Activated CD8-positive, alpha-beta memory T cell treated with anti-CD3 and anti-CD28 coated beads for 36 hours (primary cell): Measurements from ENCODE around the gene PKHD1. TPM values are rescaled to one million over a fixed set of nuclear protein-coding genes. Genes with fewer than 3 reads are reported as not detected.

ENCODE experiments used
- CTCF ChIA-PET: fragments of 350-600 bp; sonication (Branson Sonifier 250); formaldehyde crosslinking; loops from one replicate; lab custom pipeline; 2021; ENCODE audit warnings: antibody characterized with exemption; lab: Charles Lee
- POLR2A ChIA-PET: fragments of 350-600 bp; sonication (Branson Sonifier 250); formaldehyde crosslinking; loops from one replicate; lab custom pipeline; 2021; ENCODE audit warnings: antibody characterized with exemption; lab: Charles Lee
- total RNA-seq, 2 experiments: library from RNA; stranded (reverse); gene quantifications; one replicate each; pipeline ENCODE4 v1.2.3, GENCODE V29; 2021

Gene PKHD1
- total RNA-seq, 2 experiments from 2014 or later, result not detected

DNA sequence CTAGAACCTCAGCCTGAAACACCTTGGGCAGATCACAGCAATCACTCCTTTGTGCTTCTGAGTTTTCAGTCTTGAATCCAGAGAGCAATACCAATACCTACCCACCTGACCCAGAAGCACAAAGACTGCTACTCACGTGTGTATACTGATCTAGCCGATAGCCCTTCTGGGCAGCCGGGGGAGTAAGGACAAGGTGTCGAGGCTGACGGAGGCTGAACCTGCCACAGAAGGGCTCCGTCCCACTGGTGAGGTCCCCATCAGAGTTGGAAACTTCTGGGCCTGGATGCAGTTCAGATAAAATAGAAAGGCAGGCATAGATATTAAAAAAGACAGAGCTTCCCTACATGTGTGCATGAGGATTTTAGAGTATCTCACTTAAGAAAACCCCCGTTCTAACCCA, 32.0 kb downstream of the PKHD1 start:
- CTCF ChIA-PET, result no interaction called here
- POLR2A ChIA-PET, result interaction anchor here (0.5 kb wide), 1 partner anchor 29 kb away, joined by 5 read pairs; no protein-coding TSS in a partner anchor

DNA sequence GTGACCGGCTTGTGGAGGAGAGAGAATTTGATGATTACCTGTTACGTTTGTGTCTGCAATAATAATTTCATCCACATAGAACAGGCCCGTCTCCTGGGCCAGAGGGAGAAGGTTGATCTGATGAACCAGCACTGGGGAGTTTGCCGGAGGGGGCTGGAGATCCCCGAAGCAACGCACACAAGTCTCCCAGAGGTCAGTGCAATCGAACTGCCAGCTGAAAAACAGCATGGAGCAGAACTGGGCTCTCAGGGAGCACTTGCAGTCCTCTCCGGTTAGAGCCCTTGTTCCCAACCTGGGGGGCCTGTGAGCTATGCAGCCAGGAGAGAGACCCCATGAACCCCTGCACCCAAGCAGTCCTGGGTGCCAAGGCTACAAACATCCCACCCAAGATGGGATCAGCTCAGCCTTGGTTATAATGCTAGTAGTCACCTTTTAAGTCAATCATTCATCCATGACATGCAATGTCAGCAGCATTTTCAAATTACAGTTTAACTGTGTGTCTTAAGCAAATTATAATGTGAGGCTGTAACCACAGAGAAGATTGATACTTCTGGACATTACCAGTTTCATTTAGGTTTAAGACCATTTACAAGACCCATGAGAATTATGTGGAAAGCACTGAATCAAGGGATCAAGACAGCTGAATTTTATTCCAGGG, 34.2 kb downstream of the PKHD1 start:
- POLR2A ChIA-PET, result interaction anchor here (0.5 kb wide), 1 partner anchor 367 kb away, joined by 3 read pairs; the partner anchor contains the start of gene EFHC1
- CTCF ChIA-PET, result interaction anchor here (1.0 kb wide), 1 partner anchor 14 kb away, joined by 3 read pairs; no protein-coding TSS in a partner anchor

DNA sequence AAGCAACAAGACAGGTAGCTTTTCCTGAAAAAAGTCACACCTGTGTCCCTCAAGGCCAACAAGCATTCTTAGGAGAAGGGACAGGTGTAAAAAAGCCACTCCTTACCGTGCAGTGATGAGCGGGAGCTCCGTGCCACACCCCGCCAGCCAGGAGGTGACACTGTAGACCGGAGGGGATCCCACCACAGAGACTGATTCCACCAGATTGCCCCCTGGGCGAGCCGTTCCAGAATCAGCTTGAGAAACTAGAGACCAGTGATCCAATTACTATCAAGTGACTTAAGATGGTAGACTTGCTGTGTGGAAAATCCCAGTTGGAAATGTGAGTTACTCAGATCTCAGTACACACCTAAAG, 37.4 kb downstream of the PKHD1 start:
- POLR2A ChIA-PET, result no interaction called here
- CTCF ChIA-PET, result interaction anchor here (1.0 kb wide), 1 partner anchor 12 kb away, joined by 3 read pairs; no protein-coding TSS in a partner anchor

DNA sequence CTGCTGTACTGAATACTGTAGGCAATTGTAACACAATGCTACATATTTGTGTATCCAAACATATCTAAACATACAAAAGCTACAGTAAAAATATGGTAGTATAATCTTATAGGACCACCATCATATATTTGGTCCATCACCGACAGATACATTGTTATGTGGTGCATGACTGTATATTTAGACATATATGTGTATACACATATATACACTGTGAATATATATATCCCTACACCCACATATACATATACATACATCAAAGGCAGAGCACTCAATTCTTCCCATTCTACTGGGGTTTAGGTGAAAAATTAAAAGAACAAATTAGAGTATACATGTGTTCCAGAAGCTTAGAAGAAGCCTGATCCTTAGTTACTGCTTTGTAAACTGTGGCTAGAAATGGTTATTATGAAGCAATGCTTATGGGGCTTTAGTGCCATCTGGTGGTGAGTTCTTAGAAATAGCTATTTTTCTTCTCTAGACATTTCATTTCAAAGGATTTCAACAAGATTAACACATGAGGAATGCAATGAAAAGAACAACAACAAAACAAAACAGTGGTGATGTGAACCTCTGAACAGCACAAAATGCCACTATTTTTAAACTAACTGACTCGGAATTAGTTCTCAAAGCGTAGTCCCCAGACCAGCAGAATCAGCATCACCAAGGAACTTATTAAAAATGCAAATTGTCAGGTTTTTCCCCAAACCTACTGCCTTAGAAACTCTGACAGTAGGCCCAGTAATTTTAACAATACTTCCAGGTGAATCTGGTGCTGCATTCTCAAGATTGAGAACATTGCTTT, 38.0 kb downstream of the PKHD1 start:
- CTCF ChIA-PET, result interaction anchor here (1.0 kb wide), 1 partner anchor 12 kb away, joined by 3 read pairs; no protein-coding TSS in a partner anchor

DNA sequence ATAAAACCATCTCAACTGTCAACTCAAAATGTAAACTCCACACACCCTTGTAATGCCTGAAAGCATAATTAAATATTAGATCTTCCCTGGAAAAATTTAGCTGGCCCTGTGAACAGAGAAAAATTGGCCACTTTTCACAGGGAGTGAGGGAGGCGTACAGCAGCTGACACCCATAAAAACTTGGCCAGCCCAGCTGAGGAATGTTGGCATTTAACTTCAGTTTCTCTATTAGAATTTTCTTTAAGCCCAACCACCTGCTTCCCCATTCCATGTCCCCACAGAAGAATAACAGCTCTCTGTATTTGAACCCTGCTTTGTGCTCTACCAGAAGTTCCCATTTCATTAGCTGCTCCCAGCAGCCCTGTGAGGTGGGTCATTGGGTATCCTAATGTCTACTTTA, 41.0 kb downstream of the PKHD1 start:
- CTCF ChIA-PET, result no interaction called here
- POLR2A ChIA-PET, result no interaction called here

More for the DNA sequence above, 38.0 kb downstream of the PKHD1 start:
- POLR2A ChIA-PET, result no interaction called here

DNA sequence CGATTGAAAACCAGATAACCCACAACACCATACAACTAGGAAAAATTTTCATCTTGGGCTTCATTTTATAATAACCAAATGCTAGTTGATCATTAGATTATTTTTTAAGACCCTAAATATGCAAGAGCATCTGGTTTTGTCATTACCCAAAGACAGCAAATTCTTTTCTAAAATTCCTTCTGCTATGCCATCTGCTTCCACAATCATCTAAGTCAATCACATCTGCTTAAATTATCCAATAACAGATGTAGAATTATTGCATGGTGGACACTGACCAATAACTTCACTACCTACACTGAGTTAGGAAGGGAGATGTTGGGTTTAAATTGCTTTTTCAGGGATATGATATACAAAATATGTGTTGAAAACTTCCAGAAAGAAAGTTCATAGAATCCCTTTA, 41.9 kb downstream of the PKHD1 start:
- CTCF ChIA-PET, result no interaction called here
- POLR2A ChIA-PET, result no interaction called here

DNA sequence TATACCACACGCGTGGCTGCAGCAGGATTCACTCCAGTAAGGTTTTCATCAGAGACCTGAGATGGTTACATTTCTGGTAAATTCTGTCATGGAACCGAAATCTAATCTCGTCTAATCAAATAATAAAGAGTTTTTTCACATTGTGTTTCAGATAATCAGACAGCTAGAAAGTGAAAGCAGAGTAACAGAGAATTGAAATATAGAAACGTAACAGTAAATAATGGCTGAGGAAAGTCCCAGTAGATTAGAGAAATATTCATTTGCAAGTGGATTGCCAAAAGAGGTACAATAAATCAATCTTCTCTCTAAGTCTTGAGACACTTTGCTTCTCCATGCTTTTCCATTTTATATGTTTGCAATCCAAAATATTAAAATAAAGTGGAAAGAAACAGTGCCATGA, 42.4 kb downstream of the PKHD1 start:
- POLR2A ChIA-PET, result no interaction called here
- CTCF ChIA-PET, result no interaction called here

DNA sequence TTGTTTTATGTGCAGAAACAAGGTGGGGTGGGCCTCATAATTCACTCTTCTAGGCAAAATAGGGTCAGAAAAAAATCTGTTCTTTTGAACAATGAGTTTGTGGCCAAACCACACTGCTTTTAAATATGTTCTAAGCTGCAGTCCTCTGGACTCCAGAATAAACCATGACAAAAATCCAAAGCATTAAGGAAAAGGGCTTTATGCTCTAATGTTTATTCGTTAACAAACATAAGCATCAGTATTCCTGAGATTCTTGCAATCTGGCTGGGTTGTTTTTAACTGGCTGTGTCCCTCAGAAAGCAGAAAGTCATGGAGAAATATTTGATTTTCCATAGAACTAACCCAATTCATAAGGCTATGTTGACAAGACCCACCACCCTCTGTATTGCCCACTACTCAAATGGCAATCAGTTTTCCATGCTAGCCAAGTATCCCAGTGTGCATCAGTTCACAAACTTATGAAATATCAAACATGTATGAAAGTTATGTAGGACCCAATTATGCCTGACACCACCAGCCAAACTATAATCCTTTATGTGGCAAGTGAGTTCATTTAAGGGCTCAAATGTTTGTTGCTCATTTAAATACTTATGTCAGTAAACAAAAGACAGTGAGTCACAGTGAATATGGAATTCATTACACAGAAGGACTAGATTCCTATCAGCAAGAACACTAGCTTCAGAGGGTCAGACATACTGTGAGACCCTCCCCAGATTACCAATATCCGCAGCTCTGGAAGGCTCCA, 45.1 kb downstream of the PKHD1 start:
- ChIA-PET CTCF (no interaction called here), POLR2A (no interaction called here)

DNA sequence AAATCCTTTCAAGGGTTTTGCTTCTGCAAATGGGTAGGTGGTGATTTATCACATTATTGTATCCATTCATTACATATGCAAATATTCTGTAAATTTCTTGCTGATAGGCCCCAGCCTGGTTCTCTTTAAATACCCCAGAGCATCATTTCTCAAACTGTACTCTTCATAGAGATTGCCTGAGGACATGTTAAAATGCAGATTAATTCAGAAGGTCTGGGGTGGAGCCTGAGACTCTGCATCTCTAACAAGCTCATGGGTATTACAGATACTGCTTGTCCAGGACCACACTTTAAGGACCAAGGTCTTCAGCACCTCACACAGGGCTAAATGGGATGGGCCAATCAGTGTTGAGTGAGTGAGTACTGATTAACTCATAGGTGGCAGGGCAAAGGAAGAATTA, 46.3 kb downstream of the PKHD1 start:
- CTCF ChIA-PET, result no interaction called here

DNA sequence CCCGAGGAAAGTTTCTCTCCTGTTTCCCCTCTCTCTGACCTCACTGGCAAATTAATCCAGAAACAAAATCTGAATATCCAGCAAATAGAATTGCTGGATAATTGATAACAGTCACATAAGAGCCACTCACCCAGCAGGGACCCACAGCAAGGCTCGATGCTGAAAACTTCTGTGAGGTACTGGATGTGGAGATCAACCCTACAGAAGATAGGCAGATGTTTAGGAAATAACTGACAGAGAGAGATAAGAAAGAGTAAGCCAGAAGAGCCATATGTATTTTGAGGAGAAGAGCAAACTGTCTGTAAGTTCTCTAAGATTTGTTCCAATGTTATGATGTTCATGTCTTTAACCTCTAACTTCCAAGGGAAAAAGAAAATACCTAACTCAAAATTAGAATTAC, 59.7 kb downstream of the PKHD1 start:
- ChIA-PET CTCF (no interaction called here), POLR2A (no interaction called here)

More for the DNA sequence above, 46.3 kb downstream of the PKHD1 start:
- POLR2A ChIA-PET, result no interaction called here

DNA sequence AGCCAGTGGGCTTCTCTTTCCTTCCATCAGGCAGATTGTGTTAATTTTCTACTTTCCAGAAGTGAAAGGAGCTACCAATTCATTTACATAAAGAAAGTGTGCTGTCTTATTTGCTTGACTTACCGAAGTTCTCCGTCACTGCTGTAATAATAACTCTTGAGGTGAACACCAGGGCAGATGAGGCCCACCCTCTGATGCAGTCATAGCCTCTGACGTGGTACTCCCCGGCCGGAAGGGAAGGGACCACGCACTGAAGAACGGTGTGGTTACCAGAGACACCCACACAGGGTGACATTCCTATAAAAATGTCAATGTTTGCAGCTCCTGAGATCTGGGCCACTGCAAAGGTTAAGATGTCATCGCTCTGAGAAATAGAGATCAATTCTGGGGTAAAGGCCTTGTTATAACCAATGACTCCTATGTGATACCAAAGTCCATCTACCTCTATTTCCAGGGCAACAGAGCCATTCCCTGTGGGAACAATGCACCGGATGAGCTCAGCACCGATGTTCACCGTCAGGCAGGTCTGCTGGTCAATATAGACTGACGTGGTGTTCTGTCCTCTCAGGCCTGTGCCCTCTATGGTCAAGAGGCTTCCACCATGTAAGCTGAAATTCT, 62.9 kb downstream of the PKHD1 start:
- ChIA-PET POLR2A (no interaction called here), CTCF (no interaction called here)

DNA sequence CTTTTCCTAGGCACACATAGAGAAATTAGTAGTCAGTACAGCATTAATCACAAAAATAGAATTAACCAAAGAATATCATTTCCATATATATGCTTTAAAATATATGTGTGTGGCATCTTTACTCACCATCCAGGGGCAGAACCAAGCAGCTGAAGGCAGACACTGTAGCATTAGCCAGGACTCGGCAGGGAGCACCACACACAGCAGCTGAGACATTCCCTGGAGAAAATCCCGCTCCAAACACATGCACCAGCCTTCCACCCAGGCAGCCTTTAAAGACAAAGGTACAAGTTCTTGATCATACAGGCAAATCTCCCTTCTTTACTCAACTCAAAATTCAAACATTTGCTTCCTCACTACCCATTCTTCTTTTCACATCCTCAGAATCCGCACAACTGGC, 64.7 kb downstream of the PKHD1 start:
- POLR2A ChIA-PET, result no interaction called here
- CTCF ChIA-PET, result interaction anchor here (1.0 kb wide), 1 partner anchor 9 kb away, joined by 3 read pairs; no protein-coding TSS in a partner anchor

DNA sequence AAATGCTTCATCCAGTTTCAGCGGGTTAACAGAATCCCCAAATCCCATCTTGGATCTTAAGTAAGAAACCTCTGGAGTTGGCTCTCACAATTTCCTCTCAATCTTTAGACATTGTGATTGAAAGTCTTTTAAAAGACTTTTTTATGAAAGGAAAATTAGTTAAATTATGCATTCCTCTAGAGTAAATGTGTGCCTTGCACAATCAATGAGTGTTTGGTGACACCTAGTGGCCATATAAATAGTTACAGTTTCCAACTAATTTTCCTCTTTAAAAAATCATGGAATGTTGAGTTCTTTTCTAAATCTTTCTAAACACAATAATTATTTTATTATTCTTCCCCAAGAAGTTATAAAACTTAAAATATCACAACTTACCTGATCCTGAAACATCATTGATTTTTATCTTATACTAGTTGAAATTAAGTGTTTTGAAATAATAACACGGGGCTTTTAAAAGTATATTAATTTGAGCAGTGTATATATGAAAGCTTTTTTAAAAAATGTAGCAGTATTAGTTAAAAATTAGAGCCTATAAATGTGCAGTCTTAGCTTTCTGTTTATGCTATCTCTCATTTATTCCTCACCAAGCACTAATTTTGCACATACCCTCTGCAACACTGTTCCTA, 66.4 kb downstream of the PKHD1 start:
- ChIA-PET POLR2A (no interaction called here), CTCF (no interaction called here)

DNA sequence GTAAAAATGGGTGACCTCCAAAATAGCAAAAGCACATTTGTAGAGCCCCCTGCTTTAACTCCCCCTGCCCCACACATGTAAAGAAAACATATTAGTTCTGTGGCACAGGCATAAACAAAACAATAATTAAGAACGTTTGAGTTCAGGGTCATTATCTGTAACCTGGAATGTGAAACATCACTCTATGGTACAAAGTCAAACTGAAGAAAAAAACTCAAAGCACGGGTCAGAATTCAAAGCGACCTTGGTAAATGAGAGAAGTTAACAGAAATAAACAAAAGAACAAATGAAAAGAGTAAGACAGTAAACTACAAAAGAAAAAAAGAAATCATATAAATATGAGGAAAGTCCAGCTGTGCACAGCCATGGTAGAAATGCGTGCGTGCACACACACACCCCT, 67.5 kb downstream of the PKHD1 start:
- CTCF ChIA-PET, result interaction anchor here (1.8 kb wide), 1 partner anchor 9 kb away, joined by 4 read pairs; no protein-coding TSS in a partner anchor
- POLR2A ChIA-PET, result no interaction called here

DNA sequence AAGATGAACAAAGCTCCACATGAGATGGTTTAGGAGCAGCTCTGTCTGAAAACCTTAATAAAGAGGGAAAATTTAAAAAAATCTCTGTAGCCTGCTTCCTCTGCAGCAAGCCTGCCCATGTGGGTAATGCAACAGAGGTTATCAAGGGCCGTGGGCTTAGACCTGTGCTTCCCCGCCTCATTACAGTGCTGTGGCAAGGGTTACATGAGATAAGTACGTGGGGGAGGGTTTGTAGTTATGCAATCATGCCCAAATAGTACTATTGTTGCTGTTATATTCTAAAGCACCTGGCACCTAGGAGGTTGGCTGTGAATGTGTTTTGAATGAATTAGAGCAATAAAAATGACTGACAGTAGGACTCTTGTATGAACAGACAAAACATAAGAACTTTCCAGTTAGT, 68.3 kb downstream of the PKHD1 start:
- ChIA-PET CTCF (interaction anchor here (1.8 kb wide), 1 partner anchor 10 kb away, joined by 4 read pairs; no protein-coding TSS in a partner anchor), POLR2A (no interaction called here)

DNA sequence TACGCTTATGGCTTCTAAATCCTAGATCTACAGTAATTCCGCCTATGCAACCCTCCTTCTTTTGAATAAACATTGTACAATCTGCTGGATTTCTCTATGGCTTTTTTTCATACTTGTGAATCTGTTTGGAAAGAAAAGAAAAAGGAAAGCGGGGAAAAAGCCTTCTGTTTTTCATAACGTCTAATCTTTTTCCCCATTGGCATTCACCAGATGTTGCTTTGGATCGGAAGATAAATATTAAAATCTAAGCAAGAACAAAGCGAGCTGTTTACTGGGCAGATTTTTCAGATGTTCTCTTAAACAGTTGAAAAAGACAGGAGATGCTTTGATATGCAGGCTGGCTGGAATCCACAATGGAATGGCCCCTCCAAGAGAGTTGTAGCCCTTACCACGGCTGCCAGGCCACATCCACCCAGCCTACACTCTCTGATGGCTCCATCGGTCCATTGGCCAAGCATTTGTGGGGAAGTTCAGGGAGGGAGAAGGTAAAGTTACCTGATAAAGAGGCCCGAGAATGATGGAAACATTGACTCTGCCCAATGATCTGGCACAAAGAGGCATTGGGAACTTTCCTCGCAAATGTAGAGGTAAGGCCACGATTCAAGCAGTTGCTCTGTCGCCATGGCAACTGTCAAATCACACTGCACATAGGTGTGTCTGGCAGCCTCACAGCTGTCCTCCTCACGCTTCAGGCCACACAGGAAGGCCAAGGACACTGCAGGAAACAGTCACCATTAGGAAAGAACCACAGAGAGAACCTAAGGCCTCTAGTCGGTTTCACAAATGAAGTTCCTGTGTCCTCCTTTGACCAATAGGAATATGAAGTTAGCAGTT, 70.3 kb downstream of the PKHD1 start:
- ChIA-PET CTCF (no interaction called here), POLR2A (no interaction called here)

DNA sequence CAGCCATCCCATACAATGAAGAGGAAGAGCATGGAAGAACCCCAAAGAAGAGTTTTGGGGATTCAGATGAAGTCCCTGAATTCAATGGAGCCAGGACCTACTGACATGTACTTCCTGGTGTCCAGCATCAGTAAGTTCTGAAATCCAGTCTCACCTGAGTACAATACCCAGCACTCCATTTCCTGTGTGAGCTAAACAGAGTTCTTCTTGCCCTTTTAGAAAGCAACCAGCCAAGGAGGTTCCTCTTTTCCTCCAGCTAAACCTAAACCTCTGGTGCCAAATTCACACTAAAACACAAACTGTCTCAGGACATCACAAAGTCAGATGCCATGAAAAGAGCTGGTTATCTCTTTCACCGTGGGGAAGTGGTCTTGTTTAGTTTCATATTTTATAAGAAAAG, 71.5 kb downstream of the PKHD1 start:
- ChIA-PET CTCF (no interaction called here), POLR2A (no interaction called here)

DNA sequence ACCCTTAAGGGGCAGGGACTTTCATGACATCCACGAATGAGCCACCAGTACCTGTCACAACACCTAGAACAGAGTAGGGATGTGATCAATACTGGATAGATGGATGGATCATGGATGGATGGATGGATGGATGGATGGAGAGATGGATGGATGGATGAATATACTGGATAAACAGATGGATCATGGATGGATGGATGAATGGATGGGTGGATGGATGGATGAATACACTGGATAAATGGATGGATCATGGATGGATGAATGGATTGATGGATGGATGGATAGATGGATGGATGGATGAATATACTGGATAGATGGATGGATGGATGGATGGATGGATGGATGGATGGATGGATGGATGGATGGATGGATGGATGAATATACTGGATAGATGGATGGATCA, 73.0 kb downstream of the PKHD1 start:
- ChIA-PET CTCF (no interaction called here), POLR2A (no interaction called here)
